Stimulated activated CD8-positive, alpha-beta memory T cell treated with anti-CD3 and anti-CD28 coated beads, Interleukin-2, amount 100 ng/mL, for 1 hour (primary cell): ENCODE measurements around the gene TXNL4B.
"Not testable (repeated sequence)": the region's sequence is repeated elsewhere in the genome, so short reads cannot be mapped to it uniquely, and the experiment has no call there.

Source experiments
- DNase-seq, 2 donors: peaks; one replicate each; pipeline ENCODE4 v3.0.0-alpha.2; 2020; ENCODE audit warnings: low read depth in 2 of 2

TXNL4B gene

DNA sequence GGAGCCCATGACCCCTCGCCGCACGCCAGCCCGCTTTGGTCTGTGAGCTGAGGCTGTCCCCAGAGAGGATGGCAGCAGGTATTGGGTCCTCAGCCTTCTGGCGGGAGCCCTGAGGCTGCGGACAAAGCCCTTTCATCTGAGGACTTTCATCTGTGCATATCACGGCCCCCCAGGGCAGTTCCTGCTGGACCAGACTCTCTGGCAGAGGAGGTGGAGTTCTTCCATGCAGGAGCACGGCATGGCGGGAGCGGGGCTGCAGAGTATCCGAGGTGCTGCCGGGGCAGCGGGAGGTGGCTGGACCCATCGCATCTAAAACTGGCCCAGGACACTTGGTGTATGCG is 19.0 kb upstream of the TXNL4B start:
- no peak for DNase-seq

- no peak for DNase-seq
Measured at GRCh38 chr16:72111657-72112451, 18.4 kb upstream of the TXNL4B start.

- no peak for DNase-seq
Measured at GRCh38 chr16:72110662-72111615, 17.5 kb upstream of the TXNL4B start.

GRCh38 chr16:72109966-72110530 is 16.6 kb upstream of the TXNL4B start:
- DNase-seq: no peak

DNA sequence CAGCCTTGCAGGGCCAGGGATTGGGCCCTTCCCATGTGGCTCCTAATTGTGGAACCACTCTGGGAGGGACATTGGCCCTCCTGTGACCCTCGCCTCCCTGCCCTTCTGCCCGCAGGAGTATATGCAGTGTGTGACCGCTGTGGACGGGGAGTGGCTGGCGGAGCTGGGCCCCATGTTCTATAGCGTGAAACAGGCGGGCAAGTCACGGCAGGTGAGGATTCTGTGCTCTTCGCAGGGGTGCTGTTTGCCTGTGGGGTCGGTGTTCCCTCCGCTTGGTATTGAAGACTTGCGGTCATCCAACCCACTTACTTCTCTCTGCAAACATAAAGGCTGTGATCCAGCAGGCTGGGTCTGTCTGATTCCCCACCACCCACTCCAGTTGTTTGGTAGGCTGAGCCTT is 15.9 kb upstream of the TXNL4B start:
- DNase-seq: no peak

DNA sequence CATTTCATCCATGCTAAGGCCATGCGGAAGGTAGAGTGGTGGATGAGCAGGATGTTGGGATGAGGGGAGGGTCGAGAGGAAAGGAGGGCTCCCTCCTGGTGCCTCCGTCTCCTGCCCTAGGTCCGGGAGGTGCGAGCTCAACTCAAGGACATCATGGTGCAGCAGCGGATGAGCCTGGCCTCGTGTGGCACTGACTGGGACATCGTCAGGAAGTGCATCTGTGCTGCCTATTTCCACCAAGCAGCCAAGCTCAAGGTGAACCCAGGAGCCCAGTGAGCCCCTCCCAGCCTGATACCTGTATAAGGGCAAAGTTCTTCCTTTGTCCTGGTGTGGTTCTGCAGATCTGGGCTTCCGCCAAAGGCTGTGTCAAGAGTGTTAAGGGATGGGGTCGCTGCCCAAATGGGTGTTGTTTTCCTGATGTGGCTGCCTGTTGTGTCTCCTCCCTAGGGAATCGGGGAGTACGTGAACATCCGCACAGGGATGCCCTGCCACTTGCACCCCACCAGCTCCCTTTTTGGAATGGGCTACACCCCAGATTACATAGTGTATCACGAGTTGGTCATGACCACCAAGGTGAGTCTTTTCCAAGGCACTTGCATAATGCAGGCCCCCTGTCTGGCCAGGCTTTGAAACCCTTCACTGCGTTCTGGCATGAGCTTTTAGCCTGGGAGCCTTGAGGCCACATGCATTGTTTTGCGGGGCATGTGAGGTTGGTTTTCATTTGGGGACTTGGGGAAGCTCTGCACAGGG is 15.1 kb upstream of the TXNL4B start:
- no peak for DNase-seq

DNA sequence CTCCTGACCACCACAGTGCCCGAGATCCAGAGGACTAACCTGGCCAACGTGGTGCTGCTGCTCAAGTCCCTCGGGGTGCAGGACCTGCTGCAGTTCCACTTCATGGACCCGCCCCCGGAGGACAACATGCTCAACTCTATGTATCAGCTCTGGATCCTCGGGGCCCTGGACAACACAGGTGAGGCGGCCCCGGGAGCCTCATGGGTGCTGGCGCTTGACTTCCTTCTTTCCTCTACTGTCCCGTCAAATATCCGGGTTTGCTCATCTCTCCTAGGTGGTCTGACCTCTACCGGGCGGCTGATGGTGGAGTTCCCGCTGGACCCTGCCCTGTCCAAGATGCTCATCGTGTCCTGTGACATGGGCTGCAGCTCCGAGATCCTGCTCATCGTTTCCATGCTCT is 14.0 kb upstream of the TXNL4B start:
- no peak for DNase-seq

- no peak for DNase-seq
Measured at GRCh38 chr16:72105978-72106377, 12.6 kb upstream of the TXNL4B start.

- DNase-seq: no peak
Measured at GRCh38 chr16:72104905-72105304, 11.5 kb upstream of the TXNL4B start.

DNA sequence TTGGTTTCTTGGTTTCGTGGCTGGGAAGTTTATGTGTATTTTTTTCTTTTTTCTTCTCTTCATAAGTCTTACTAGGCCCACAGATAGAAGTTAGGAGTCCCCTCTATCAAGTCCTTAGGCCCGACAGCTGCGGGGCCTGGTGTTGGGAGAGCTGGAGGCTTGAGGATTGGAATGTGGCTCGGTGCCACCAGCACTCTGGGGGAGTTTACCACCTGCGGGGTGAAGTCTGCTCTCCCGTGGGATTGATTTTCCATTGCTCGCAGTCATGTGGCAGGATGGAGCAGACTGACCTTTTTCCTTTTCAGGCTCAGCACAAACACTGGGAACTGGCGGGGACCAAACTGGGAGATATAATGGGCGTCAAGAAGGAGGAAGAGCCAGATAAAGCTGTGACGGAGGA is 7.8 kb upstream of the TXNL4B start:
- DNase-seq: no peak

GRCh38 chr16:72099377-72099818 is 6.0 kb upstream of the TXNL4B start:
- no peak for DNase-seq

GRCh38 chr16:72098936-72099335 is 5.5 kb upstream of the TXNL4B start:
- DNase-seq: no peak

GRCh38 chr16:72094266-72094610 is 818 bp upstream of the TXNL4B start:
- DNase-seq: no peak

DNA sequence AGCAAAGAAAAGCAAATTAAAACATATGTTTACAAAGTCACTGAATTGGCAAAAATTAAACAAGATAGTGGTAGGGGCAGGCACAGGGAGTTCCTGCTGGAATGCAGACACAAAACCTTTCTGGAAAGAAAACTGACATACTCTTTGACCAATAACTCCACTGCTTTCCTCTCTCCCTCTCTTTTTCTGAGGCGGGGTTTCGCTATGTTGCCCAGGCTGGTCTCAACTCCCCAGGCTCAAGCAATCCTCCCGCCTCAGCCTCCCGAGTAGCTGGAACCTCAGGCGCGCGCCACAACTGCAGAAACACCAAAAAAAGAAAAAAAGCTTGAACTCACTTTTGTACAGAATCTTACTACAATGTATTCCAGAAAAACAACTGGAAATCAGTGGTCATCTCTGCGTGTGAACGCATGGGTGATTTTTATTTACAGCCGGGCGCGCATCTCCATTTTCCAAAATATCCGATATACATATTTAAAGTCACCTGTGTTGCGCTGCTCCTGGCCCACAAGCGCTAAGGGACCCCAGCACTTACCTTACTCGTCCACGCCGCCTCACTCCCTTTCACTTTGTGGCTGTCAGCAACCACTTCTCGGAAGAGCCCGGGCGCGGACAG is 480 bp downstream of the TXNL4B start:
- DNase-seq: no peak

DNA sequence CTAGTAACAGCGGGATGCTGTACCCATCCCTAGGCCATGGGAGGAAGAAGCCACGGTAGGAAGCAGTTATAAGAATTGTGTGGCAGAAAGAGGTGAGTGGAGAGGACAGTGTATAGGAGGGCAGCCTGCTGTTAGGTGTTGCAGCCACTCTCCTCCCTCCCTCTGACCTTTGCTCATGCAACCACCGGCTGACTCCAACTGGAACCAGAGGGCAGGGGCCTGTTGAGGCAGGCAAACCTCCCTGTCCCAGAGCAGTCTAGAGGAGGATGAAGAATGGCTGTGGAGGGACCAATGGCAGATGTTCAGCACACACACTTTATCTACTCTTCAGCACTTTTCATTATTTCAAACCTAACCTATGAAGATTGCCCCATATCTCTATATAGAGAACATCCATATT is 2.2 kb downstream of the TXNL4B start:
- no peak for DNase-seq

GRCh38 chr16:72085002-72085401 is 8.4 kb downstream of the TXNL4B start:
- DNase-seq: no peak

- DNase-seq: no peak
Measured at GRCh38 chr16:72084445-72084844, 9.0 kb downstream of the TXNL4B start.

DNA sequence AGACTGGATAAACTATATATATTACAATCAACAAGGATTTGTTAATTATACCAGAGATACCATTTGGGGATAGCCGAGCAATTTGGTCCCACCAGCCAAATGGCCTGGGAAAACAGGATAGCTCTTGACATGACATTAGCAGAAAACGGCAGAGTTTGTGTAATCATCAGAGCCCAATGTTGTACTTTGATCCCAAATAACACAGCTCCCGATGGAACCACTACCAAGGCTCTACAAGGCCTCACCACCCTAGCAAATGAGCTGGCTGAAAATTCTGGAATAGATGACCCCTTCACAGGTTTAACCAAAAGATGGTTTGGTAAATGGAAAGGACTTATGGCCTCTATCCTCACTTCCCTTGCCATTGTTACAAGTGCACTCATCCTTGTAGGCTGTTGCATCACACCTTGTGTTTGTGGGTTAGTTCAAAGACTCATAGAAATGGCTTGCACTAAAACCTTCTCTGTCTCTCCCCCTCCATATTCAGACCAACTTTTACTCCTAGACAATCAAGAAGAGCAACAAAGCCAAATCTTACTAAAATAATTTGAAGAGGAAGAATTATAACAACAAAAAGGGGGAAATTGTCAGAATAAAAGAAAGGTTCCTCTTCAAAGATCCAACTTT is 9.5 kb downstream of the TXNL4B start:
- DNase-seq: no peak

GRCh38 chr16:72076991-72077706 is 16.3 kb downstream of the TXNL4B start:
- DNase-seq: not testable (repeated sequence)

- DNase-seq: not testable (repeated sequence)
Measured at GRCh38 chr16:72075067-72075466, 18.4 kb downstream of the TXNL4B start.
